Measurements from ENCODE around the gene ZMYM1.
"Not testable (repeated sequence)": the region's sequence is repeated elsewhere in the genome, so short reads cannot be mapped to it uniquely, and the experiment has no call there.

The ZMYM1 gene

GRCh38 chr1:35079003-35079930, at the start of gene ZMYM1:
TSS of gene ZMYM1 (plus strand) at chr1:35079385. CDS start at chr1:35093988, 14,603 bp downstream.
- peak; percentile 75 to 93 for DNase-seq (ENCODE audit: extremely low read depth in 1 of 2, low read depth in 1 of 2)

- no peak for DNase-seq (ENCODE audit: extremely low read depth in 1 of 2, low read depth in 1 of 2)
Measured at GRCh38 chr1:35029761-35030160, 49.4 kb upstream of the ZMYM1 start.

GRCh38 chr1:35030338-35030737, 48.8 kb upstream of the ZMYM1 start:
- DNase-seq (ENCODE audit: extremely low read depth in 1 of 2, low read depth in 1 of 2), result no peak

- DNase-seq (ENCODE audit: extremely low read depth in 1 of 2, low read depth in 1 of 2), result peak in 1 of 2 donors; percentile 35
Measured at GRCh38 chr1:35030756-35031446, 48.3 kb upstream of the ZMYM1 start.

- DNase-seq (ENCODE audit: extremely low read depth in 1 of 2, low read depth in 1 of 2), result no peak
Measured at GRCh38 chr1:35032384-35032739, 46.8 kb upstream of the ZMYM1 start.

GRCh38 chr1:35033346-35033745, 45.8 kb upstream of the ZMYM1 start:
- no peak for DNase-seq (ENCODE audit: extremely low read depth in 1 of 2, low read depth in 1 of 2)

- no peak for DNase-seq (ENCODE audit: extremely low read depth in 1 of 2, low read depth in 1 of 2)
Measured at GRCh38 chr1:35036621-35037020, 42.6 kb upstream of the ZMYM1 start.

- DNase-seq (ENCODE audit: extremely low read depth in 1 of 2, low read depth in 1 of 2), result no peak
Measured at GRCh38 chr1:35037206-35037605, 42.0 kb upstream of the ZMYM1 start.

GRCh38 chr1:35038723-35039122, 40.5 kb upstream of the ZMYM1 start:
- no peak for DNase-seq (ENCODE audit: extremely low read depth in 1 of 2, low read depth in 1 of 2)

GRCh38 chr1:35043498-35043897, 35.7 kb upstream of the ZMYM1 start:
- no peak for DNase-seq (ENCODE audit: extremely low read depth in 1 of 2, low read depth in 1 of 2)

- no peak for DNase-seq (ENCODE audit: extremely low read depth in 1 of 2, low read depth in 1 of 2)
Measured at GRCh38 chr1:35044431-35044830, 34.8 kb upstream of the ZMYM1 start.

- DNase-seq (ENCODE audit: extremely low read depth in 1 of 2, low read depth in 1 of 2), result no peak
Measured at GRCh38 chr1:35046730-35047129, 32.5 kb upstream of the ZMYM1 start.

GRCh38 chr1:35047188-35047858, 31.9 kb upstream of the ZMYM1 start:
- no peak for DNase-seq (ENCODE audit: extremely low read depth in 1 of 2, low read depth in 1 of 2)

GRCh38 chr1:35049116-35049515, 30.1 kb upstream of the ZMYM1 start:
- DNase-seq (ENCODE audit: extremely low read depth in 1 of 2, low read depth in 1 of 2), result no peak

- DNase-seq (ENCODE audit: extremely low read depth in 1 of 2, low read depth in 1 of 2), result no peak
Measured at GRCh38 chr1:35053433-35053832, 25.8 kb upstream of the ZMYM1 start.

- DNase-seq (ENCODE audit: extremely low read depth in 1 of 2, low read depth in 1 of 2), result not testable (repeated sequence)
Measured at GRCh38 chr1:35054282-35054681, 24.9 kb upstream of the ZMYM1 start.

- not testable (repeated sequence) for DNase-seq (ENCODE audit: extremely low read depth in 1 of 2, low read depth in 1 of 2)
Measured at GRCh38 chr1:35058321-35058720, 20.9 kb upstream of the ZMYM1 start.

- DNase-seq (ENCODE audit: extremely low read depth in 1 of 2, low read depth in 1 of 2), result no peak
Measured at GRCh38 chr1:35058988-35059387, 20.2 kb upstream of the ZMYM1 start.

- DNase-seq (ENCODE audit: extremely low read depth in 1 of 2, low read depth in 1 of 2), result no peak
Measured at GRCh38 chr1:35062518-35063196, 16.5 kb upstream of the ZMYM1 start.

- DNase-seq (ENCODE audit: extremely low read depth in 1 of 2, low read depth in 1 of 2), result no peak
Measured at GRCh38 chr1:35064265-35064664, 14.9 kb upstream of the ZMYM1 start.

- DNase-seq (ENCODE audit: extremely low read depth in 1 of 2, low read depth in 1 of 2), result no peak
Measured at GRCh38 chr1:35069746-35070145, 9.4 kb upstream of the ZMYM1 start.
